Activated T-cell treated with anti-CD3 and anti-CD28 coated beads, Interleukin-2, amount 50 U/mL, for 4 hours (primary cell): ENCODE results near the gene KNL1. TPM values are rescaled to one million over a fixed set of nuclear protein-coding genes. Genes with fewer than 3 reads are reported as not detected.

Source experiments
- ATAC-seq, 2 donors: fragments of 200-7000 bp; cut with Tn5 transposase; one replicate each; pipeline ENCODE4 v1.10.0; 2021
- DNase-seq: peaks from one replicate; pipeline ENCODE4 v3.0.0-alpha.2; 2020
- H3K27me3 Mint-ChIP-seq: one replicate; pipeline ENCODE4 v1.8.0; 2021; ENCODE audit warnings: low read depth, mixed read lengths
- H3K36me3 Mint-ChIP-seq: one replicate; pipeline ENCODE4 v1.8.0; 2022; ENCODE audit warnings: mixed read lengths; ENCODE audit not compliant: insufficient read depth
- H3K4me1 Mint-ChIP-seq: one replicate; pipeline ENCODE4 v1.8.0; 2021; ENCODE audit warnings: low read depth, mixed read lengths
- H3K4me3 Mint-ChIP-seq: one replicate; pipeline ENCODE4 v1.8.0; 2021; ENCODE audit warnings: mild to moderate bottlenecking, moderate library complexity, mixed read lengths
- H3K9me3 Mint-ChIP-seq: one replicate; pipeline ENCODE4 v1.8.0; 2021; ENCODE audit warnings: mixed read lengths
- total RNA-seq, 3 donors: library from RNA; stranded (reverse); gene quantifications; one replicate each; pipeline ENCODE4 v1.2.1, GENCODE V29; 2021

KNL1 gene
- total RNA-seq, 3 donors from 2014 or later: 2.9 to 4.1 (median 3.6) TPM

DNA sequence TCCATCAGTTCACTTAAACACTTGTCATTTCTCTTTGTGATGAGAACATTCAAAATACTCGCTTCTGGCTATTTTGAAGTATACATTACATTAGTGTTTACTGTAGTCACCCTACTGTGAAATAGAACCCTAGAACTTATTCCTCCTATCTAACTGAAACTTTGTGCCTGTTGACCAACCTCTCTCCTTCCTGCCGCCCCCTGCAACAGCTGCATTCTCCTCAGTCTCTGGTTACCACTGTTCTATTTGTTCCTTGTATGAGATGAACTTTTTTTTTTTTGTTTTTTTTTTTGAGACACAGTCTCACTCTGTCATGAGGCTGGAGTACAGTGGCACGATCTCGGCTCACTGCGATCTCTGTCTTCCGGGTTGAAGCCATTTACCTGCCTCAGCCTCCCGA lies 103.9 kb downstream of the KNL1 start:
- Mint-ChIP-seq H3K27me3 (no peaks in the 10 kb centered on the region), H3K4me3 (no peak overlapping the region), H3K36me3 (peaks cover 2% of the 10 kb centered on the region), H3K9me3 (no peaks in the 10 kb centered on the region), H3K4me1 (peaks cover 18% of the 10 kb centered on the region)
- ATAC-seq (no peak), DNase-seq (no peak)

DNA sequence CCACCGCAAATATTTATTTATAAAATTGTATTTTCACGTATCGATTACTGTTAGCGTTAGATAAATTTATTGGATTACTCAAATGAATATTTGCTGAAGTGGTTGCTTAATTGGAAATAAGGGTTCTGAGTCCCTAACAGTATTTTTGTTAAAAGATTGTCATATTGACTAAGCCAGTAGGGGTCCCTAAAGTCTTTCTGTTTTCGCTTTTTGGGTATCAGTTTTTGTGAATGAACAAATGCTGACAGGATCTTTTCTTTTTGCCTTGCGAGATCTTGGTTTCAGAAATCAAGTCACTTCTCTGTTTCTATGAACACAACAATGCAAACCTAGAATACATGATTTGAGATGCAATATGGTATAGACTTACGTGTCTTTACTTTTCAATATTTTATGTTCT lies 108.0 kb downstream of the KNL1 start:
- ATAC-seq (no peak), DNase-seq (no peak)
- no peaks in the 10 kb centered on the region for H3K4me1 Mint-ChIP-seq
- H3K27me3 Mint-ChIP-seq: no peaks in the 10 kb centered on the region
- no peak overlapping the region for H3K4me3 Mint-ChIP-seq
- no peaks in the 10 kb centered on the region for H3K9me3 Mint-ChIP-seq
- peaks cover 3% of the 10 kb centered on the region for H3K36me3 Mint-ChIP-seq

DNA sequence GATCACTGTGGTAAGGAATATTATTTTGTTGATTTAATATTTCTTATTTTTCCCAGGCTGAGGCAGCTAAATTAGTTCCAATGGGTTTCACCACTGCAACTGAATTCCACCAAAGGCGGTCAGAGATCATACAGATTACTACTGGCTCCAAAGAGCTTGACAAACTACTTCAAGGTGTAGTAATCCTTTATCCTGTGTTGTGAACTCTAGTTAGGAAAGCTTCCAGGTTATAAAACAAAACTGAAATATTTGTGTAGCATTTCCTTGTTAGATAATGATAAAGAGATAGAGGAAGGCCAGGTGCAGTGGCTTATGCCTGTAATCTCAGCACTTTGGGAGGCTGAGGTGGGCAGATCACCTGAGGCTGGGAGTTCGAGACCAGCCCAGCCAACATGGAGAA lies 112.1 kb downstream of the KNL1 start:
- no peaks in the 10 kb centered on the region for H3K4me1 Mint-ChIP-seq
- no peak for ATAC-seq
- no peak overlapping the region for H3K4me3 Mint-ChIP-seq
- no peak for DNase-seq
- peaks cover 9% of the 10 kb centered on the region for H3K36me3 Mint-ChIP-seq
- H3K27me3 Mint-ChIP-seq: no peaks in the 10 kb centered on the region
- no peaks in the 10 kb centered on the region for H3K9me3 Mint-ChIP-seq

Other genes with a start within 250 kb of the KNL1 start
- gene PHGR1, start 243.2 kb upstream of the KNL1 start, total RNA-seq: under 1 TPM in 1 of 3 donors, not detected in 2; 0.54 TPM
- gene DISP2, start 236.0 kb upstream of the KNL1 start, total RNA-seq: under 1 TPM; 0.03 to 0.26 (median 0.08) TPM
- gene KNSTRN, start 211.5 kb upstream of the KNL1 start, total RNA-seq: 10 to 100 TPM; 22.6 to 37.0 (median 29.1) TPM
- gene IVD, start 188.5 kb upstream of the KNL1 start, total RNA-seq: 10 to 100 TPM; 65.2 to 71.4 (median 68.7) TPM
- gene BAHD1, start 153.3 kb upstream of the KNL1 start, total RNA-seq: 10 to 100 TPM; 28.0 to 31.6 (median 31.5) TPM
- gene CHST14, start 123.3 kb upstream of the KNL1 start, total RNA-seq: 1 to 10 TPM; 6.2 to 7.1 (median 7.0) TPM
- gene CCDC32, start 29.2 kb upstream of the KNL1 start, total RNA-seq: 10 to 100 TPM; 29.9 to 33.9 (median 31.0) TPM
- 10 to 100 TPM; 33.3 to 41.1 (median 37.0) TPM for gene RPUSD2, start 24.9 kb upstream of the KNL1 start, total RNA-seq
- 10 to 100 TPM; 28.2 to 39.7 (median 31.0) TPM for gene RAD51, start 100.9 kb downstream of the KNL1 start, total RNA-seq
- gene RMDN3, start 161.0 kb downstream of the KNL1 start, total RNA-seq: 10 to 100 TPM; 62.1 to 63.7 (median 62.9) TPM
- gene GCHFR, start 169.8 kb downstream of the KNL1 start, total RNA-seq: 10 to 100 TPM; 18.5 to 25.6 (median 25.3) TPM
- gene C15orf62, start 175.7 kb downstream of the KNL1 start, total RNA-seq: under 1 TPM; 0.24 to 0.53 (median 0.25) TPM
- 10 to 100 TPM; 19.5 to 23.5 (median 20.3) TPM for gene ZFYVE19, start 212.8 kb downstream of the KNL1 start, total RNA-seq
- gene DNAJC17, start 213.2 kb downstream of the KNL1 start, total RNA-seq: 10 to 100 TPM; 49.1 to 62.1 (median 49.9) TPM
- not detected for gene PPP1R14D, start 234.5 kb downstream of the KNL1 start, total RNA-seq
- gene SPINT1, start 249.8 kb downstream of the KNL1 start, total RNA-seq: 10 to 100 TPM; 10.8 to 13.5 (median 12.2) TPM